ELR (cell line): ENCODE measurements around the gene ITGAE.
"Not testable (repeated sequence)": the region's sequence is repeated elsewhere in the genome, so short reads cannot be mapped to it uniquely, and the experiment has no call there.

Experiments used
- DNase-seq: peaks from one replicate; pipeline ENCODE4 v3.0.0-alpha.2; 2015; ENCODE audit warnings: low read depth

The ITGAE gene

GRCh38 chr17:3761036-3761917, 39.7 kb downstream of the ITGAE start:
- no peak for DNase-seq

- no peak for DNase-seq
Observed at GRCh38 chr17:3759597-3760216, 41.3 kb downstream of the ITGAE start.

- no peak for DNase-seq
Observed at GRCh38 chr17:3755335-3756030, 45.5 kb downstream of the ITGAE start.

- no peak for DNase-seq
Observed at GRCh38 chr17:3754458-3755334, 46.3 kb downstream of the ITGAE start.

GRCh38 chr17:3754066-3754457, 46.9 kb downstream of the ITGAE start:
- DNase-seq = no peak

GRCh38 chr17:3753624-3754023, 47.4 kb downstream of the ITGAE start:
- DNase-seq = no peak

GRCh38 chr17:3751836-3752235, 49.2 kb downstream of the ITGAE start:
- DNase-seq = no peak

- no peak for DNase-seq
Observed at GRCh38 chr17:3750926-3751325, 50.1 kb downstream of the ITGAE start.

GRCh38 chr17:3750296-3750695, 50.7 kb downstream of the ITGAE start:
- no peak for DNase-seq

- no peak for DNase-seq
Observed at GRCh38 chr17:3748576-3748975, 52.4 kb downstream of the ITGAE start.

GRCh38 chr17:3747805-3748204, 53.2 kb downstream of the ITGAE start:
- no peak for DNase-seq

GRCh38 chr17:3745071-3745470, 55.9 kb downstream of the ITGAE start:
- DNase-seq = no peak

- DNase-seq = peak; percentile 55
Observed at GRCh38 chr17:3744014-3744413, 57.0 kb downstream of the ITGAE start.

GRCh38 chr17:3740611-3741073, 60.3 kb downstream of the ITGAE start:
- no peak for DNase-seq

- DNase-seq = no peak
Observed at GRCh38 chr17:3739422-3740124, 61.4 kb downstream of the ITGAE start.

GRCh38 chr17:3738562-3739295, 62.3 kb downstream of the ITGAE start:
- DNase-seq = no peak

GRCh38 chr17:3735515-3735914, 65.5 kb downstream of the ITGAE start:
- no peak for DNase-seq

- DNase-seq = not testable (repeated sequence)
Observed at GRCh38 chr17:3734911-3735276, 66.1 kb downstream of the ITGAE start.

GRCh38 chr17:3732210-3732621, 68.8 kb downstream of the ITGAE start:
- peak; percentile 37 for DNase-seq

- peak; percentile 60 for DNase-seq
Observed at GRCh38 chr17:3730881-3731429, 70.0 kb downstream of the ITGAE start.
